Dermis blood vessel endothelial cell (primary cell): ENCODE results near the gene CDK2AP2. TPM values are rescaled to one million over a fixed set of nuclear protein-coding genes. Genes with fewer than 3 reads are reported as not detected.
"Not testable (repeated sequence)": the region's sequence is repeated elsewhere in the genome, so short reads cannot be mapped to it uniquely, and the experiment has no call there.

Experiments used
- DNase-seq: peaks from one replicate; pipeline ENCODE4 v3.0.0; 2010
- total RNA-seq: library from RNA; depleted of rRNA; stranded (reverse); fragments of >200 nt; gene quantifications from 2 replicates; pipeline ENCODE4 v1.2.3, GENCODE V29; 2014

CDK2AP2 gene, protein sequence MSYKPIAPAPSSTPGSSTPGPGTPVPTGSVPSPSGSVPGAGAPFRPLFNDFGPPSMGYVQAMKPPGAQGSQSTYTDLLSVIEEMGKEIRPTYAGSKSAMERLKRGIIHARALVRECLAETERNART
- total RNA-seq = 25.2 and 42.2 TPM in 2 replicates

DNA sequence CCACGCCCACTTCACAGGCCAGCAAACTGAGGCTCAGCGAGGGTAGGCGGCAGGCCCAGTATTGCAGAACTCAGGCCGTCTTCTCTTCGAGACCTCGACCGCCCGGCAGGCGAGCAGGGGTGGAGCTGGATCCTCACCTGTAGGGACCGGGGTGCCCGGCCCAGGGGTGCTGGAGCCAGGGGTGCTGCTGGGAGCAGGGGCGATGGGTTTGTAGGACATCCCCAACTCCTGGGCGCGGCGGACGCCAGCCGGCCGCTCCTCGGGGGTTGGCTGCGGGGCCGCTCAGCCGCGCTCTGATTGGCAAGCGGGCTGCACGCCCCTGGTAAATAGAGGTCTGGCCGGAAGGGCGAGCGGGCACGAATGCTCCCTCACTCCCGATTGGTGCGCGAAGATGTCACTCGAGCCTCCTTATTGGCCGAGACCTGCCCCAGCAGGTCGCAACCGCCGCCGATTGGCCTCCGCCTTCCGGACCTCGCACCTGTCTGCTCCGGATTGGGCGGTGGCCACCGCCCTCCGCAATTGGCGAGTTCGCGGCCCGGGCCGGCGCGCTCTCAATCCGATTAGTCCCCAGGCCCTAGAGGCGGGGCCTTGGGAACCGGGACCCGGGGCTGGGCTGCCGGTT, at the start of gene CDK2AP2:
CDK2AP2 (minus strand) TSS at position 299 of the 622 bp plus-strand sequence; CDS start at position 219, 80 bp downstream.
- peak; percentile 100 for DNase-seq

DNA sequence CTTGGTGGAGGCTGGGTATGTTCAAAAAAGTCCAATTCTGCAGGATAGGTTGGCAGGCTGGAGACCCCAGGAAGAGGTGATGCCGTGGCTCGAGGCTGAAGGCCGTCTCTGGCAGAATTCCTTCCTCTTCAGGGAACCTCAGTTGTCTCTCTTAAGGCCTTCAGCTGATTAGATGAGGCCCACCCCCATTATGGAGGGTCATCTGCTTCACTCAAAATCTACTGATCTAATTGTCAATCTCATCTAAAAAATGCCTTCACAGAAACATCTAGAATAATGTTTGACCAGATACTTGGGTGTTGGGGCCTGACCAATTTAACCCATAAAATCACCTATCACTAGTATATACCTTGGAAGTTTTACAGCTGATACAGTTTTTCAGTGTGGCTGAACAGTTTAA, 48.3 kb upstream of the CDK2AP2 start:
- DNase-seq = no peak

GRCh38 chr11:67551697-67552096, 43.7 kb upstream of the CDK2AP2 start:
- not testable (repeated sequence) for DNase-seq

- no peak for DNase-seq
Measured at GRCh38 chr11:67551127-67551526, 43.2 kb upstream of the CDK2AP2 start.

DNA sequence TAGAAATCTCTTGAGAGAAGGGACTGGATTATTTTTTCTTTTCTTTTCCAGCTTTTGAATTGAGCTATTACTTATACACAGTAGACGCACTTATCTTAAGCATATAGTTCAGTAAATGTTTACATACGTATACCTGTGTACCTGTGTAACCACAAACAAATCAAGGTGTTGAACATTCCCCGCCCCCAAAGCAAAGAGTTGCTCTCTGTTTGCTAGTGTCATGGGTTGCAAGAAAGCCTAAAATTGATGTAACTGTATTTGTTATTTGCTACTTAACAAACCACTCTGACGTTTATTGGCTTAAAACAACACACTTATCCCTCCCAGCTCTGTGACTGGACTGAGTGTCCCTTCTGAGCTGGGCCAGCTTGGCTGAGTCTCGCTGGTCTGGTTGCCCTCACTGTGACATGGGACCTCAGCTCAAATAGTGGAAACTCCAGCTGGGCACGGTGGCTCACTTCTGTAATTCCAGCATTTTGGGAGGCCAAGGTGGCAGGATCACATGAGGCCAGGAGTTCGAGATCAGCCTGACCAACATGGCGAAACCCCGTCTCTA, 40.7 kb upstream of the CDK2AP2 start:
- DNase-seq = no peak

DNA sequence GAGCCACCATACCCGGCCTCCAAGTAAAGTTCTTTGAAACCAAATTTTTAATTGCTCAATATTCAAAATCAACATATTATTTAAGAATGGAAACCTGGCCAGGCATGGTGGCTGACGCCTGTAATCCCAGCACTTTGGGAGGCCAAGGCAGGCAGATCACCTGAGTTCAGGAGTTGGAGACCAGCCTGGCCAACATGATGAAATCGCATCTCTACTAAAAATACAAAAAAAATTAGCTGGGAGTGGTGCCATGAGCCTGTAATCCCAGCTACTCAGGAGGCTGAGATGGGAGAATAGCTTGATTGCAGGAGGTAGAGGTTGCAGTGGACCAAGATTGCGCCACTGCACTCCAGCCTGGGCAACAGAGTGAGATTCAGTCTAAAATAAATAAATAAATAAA, 40.1 kb upstream of the CDK2AP2 start:
- DNase-seq = not testable (repeated sequence)

DNA sequence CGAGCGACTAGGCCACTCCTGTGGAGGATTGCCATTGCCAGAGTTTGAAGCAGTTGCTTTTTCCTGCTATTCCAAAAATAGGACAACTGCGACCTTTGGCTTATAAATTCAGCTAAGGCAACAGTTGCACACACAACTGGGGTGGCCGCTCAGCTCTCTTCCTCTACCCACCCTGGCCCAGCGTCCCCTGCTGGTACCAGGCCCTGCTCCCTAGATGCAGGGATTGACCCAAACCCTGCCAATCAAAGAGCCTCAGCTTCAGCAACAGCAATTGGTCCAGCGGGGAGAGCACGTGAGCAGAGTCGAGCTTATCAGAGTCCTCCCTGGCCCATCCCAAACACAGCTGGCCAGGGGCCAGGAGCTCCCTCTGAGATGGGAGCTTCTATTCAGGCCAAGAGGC, 37.3 kb upstream of the CDK2AP2 start:
- DNase-seq = peak; percentile 11

DNA sequence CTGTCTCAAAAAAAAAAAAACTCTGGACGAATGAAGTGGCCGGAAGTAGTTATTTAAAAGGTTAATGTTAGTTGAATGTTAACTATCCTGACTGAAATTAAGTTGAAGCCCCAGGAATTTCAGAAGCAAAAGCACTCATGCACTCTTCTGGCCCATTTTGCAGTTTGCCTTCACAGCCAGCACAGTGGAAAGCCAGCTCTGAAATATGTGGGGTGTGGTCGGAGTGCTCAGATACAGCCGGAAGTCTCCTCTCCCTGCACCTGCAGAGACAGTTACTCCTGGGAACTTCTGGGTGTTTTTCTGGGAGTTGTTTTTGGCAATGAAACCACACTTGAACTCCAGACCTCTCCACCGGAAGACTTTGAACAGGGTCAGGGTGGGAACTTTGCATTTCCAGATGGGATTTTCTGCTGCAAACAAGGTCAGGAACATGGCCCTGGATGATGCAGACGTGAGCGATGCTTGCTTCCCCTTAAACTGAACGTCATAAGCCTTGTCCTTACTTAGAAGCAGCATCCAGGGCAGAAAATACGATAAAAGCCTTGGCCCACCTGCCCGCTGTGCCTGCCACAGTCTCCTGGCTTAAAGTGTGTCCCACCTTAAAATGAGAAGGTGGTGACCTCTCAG, 36.8 kb upstream of the CDK2AP2 start:
- DNase-seq = no peak

- DNase-seq = no peak
Measured at GRCh38 chr11:67543585-67543984, 35.6 kb upstream of the CDK2AP2 start.

DNA sequence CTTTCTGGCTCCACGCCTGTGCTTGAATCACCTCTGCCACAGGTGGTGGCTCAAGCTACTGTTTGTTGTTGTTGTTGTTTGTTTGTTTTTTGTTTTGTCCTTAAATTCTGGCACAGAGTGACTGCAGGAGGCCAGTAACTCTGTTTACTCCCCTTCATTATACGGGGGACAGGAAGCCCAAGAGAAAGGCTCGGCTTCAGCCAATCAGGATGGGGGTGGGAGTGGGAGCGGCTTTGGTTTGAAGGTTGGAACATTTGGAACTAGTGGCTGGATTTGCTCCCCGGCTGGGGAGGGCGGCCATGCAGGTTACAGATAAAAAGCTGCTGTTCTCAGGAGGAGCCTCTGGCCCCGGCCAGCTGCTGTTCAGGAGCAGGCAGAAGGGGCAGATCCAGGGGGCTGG, 35.0 kb upstream of the CDK2AP2 start:
- no peak for DNase-seq

DNA sequence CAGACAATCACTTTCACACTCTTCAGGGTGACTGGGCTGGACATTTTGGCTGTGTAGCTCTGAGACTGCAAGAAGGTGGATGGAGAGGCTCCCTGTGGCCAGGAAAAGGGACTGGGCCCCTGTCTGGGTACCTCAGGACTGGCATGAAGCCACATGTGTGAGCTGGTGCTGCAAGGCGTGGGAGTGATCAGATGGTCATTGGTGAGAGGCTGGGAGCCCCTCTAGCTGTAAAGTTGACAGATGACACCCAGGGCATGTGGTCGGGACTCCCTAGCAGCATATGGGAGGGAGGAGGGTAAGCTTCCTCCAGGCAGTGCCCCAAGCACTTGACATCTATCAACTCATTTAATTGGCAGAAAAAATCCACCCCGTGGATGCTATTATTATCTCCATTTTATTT, 34.2 kb upstream of the CDK2AP2 start:
- DNase-seq = no peak

GRCh38 chr11:67541198-67541597, 33.2 kb upstream of the CDK2AP2 start:
- DNase-seq = no peak

GRCh38 chr11:67539550-67539949, 31.6 kb upstream of the CDK2AP2 start:
- no peak for DNase-seq

- DNase-seq = no peak
Measured at GRCh38 chr11:67538823-67539505, 31.0 kb upstream of the CDK2AP2 start.

DNA sequence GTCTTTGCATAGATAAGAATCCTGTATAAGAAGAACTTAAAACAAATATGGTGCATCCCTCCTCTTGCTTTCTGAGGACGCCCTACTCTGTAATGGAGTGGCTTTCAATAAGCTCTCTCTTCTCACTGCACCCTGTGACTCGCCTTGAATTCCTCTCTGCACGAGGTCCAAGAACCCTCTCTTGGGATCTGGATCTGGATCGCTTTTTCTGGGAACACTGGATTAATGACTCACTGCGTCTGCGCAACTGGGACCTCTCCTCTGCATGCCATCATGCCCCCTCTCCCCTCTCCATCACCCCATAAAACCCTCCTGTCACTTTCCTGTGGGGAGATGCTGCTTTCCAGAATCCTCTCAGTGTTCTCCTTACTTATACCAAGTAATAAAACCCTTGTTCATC, 30.3 kb upstream of the CDK2AP2 start:
- no peak for DNase-seq

DNA sequence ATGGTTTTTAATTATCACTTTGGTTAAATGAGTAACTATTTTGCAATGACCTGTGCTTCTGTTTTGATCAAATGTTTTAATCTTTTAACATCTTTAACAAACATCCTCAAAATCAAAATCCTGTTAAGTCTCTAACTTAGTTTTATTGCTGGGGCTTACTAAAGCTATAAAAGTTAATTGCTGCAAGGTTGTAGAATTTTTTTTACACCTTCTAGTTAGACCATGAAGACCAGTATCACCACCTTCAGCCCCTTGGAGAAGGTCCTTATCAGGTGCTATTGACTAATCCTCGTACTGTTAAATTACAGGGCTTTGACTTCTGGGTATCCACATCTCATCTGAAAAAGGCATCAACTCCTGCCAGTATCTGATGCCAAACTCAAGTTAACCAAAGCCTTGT, 27.6 kb upstream of the CDK2AP2 start:
- no peak for DNase-seq

GRCh38 chr11:67534070-67534679, 26.2 kb upstream of the CDK2AP2 start:
- no peak for DNase-seq

DNA sequence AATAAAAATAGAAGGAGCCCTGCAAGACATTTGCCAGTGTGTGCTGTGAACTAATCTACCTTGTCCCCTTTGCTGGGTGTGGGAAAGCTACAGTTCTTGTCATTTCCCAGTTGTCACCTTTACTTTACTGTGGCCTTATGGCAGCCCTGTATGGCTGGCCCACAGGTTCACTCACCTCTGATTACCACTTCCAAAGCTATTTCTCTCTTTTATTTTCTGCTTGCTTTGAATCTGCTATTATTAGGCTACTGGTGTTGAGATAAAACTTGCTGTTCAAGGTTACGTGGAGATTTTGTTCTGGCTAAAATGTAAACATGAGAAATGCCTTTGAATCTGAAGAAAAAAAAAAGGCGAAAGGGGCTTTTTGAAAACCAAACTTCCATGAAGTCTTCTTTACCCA, 24.9 kb upstream of the CDK2AP2 start:
- no peak for DNase-seq

DNA sequence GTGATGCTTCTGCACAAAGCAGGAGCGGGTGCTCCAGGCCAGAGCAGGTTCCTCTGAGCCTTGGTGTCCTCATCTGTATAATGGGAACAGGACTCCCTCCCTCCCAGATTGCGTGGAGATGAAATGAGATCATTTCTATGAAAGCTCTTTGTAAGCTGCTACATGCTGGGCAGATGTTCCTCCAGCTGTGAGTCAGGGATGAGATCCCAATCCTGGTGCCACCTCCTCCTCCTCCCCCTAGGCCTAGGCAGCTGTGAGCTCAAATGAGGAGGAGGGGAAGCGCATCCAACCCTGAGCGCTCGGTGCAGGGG, 22.3 kb upstream of the CDK2AP2 start:
- no peak for DNase-seq

- DNase-seq = no peak
Measured at GRCh38 chr11:67528376-67528775, 20.4 kb upstream of the CDK2AP2 start.

- no peak for DNase-seq
Measured at GRCh38 chr11:67525275-67525976, 17.5 kb upstream of the CDK2AP2 start.

DNA sequence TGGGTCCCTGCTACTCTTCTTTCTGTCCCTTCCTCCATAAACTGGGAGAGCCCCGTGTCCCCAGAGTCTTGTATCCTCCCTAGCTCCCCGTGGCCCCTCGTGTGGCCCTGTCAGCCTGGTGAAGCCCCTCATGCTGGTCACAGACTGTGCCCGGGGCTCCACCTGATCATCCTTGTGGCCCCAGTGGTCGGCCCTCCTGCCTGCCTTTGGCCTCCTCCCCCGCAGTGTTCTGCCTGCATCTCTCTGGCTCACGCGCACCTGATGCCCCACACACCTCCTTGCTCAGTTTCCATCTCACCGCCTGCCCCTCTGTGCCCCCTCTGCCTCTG, 16.5 kb upstream of the CDK2AP2 start:
- DNase-seq = no peak
